ENCODE results near the gene TMEM81. TPM values are rescaled to one million over a fixed set of nuclear protein-coding genes. Genes with fewer than 3 reads are reported as not detected.

The TMEM81 gene
- total RNA-seq, 1 donor from 2014 or later: 3.3 TPM

DNA sequence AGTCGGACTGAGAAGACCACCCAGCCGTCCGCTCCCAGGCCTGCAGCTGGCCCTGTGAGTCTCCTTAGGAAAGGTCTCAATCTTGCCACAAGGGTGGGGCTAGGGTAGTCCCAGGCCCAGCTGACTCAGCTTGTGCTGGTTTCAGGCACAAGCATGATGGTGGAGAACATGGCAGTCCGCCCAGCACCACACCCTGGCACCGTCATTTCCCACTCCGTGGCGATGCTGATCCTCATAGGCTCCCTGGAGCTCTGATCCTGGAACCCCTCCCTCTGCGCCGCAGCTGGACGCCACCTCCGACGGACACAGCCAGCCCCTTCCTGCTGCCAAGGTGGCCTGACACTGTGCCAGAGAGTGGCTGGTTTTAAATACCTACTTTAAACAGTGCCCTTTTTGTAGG lies 10.7 kb downstream of the TMEM81 start:
- intact Hi-C loops (cut with micrococcal nuclease): no loop called here
- DNase-seq (ENCODE audit: low spot score): no peak
- no peaks in the 10 kb centered on the region for H3K4me1 Mint-ChIP-seq (ENCODE audit: low read depth)
- no peak overlapping the region for H3K4me3 Mint-ChIP-seq (ENCODE audit: low read depth)
- no peaks in the 10 kb centered on the region for H3K27me3 Mint-ChIP-seq (ENCODE audit: low read depth)
- H3K27ac Mint-ChIP-seq: no peak overlapping the region
- no peaks in the 10 kb centered on the region for H3K36me3 Mint-ChIP-seq (ENCODE audit: low read depth)
- no peaks in the 10 kb centered on the region for H3K9me3 Mint-ChIP-seq

- Mint-ChIP-seq H3K27ac (no peak overlapping the region), H3K4me3 (ENCODE audit: low read depth) (no peak overlapping the region), H3K9me3 (no peaks in the 10 kb centered on the region), H3K36me3 (ENCODE audit: low read depth) (no peaks in the 10 kb centered on the region), H3K4me1 (ENCODE audit: low read depth) (no peaks in the 10 kb centered on the region), H3K27me3 (ENCODE audit: low read depth) (no peaks in the 10 kb centered on the region)
- intact Hi-C loops (cut with micrococcal nuclease): no loop called here
- DNase-seq (ENCODE audit: low spot score): no peak
Measured at GRCh38 chr1:205072881-205073280, 11.4 kb downstream of the TMEM81 start.

DNA sequence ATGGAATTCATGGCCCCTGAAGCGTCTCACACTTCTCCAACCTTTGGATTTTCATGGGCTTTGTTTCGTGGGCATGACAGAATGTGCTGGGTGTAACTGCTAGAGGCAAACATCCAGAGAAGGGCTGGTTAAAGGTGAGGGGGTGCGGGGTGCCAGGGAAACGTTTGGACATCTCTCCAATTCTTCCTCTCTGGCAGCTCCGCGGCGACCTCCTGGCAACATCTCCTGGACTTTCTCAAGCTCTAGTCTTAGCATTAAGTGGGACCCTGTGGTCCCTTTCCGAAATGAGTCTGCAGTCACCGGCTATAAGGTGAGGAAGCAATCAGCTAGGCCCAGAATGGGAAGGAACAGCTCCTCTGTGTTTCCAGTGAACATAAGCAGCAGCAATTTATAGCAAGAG lies 12.0 kb downstream of the TMEM81 start:
- intact Hi-C loops (cut with micrococcal nuclease): no loop called here

DNA sequence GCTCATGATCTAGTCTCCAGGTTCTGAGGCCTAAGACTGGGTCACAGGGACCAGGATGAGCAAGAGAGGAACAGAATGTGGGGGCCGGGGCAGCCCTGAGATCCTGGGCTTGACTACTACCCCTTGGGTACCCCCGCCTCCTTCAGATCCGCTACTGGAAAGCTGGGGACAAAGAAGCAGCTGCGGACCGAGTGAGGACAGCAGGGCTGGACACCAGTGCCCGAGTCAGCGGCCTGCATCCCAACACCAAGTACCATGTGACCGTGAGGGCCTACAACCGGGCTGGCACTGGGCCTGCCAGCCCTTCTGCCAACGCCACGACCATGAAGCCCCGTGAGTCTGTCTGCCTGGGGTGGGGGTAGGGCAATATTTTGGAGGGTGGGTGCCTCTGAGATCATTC lies 12.5 kb downstream of the TMEM81 start:
- Mint-ChIP-seq H3K27ac (no peak overlapping the region), H3K9me3 (no peaks in the 10 kb centered on the region), H3K4me3 (ENCODE audit: low read depth) (no peak overlapping the region), H3K27me3 (ENCODE audit: low read depth) (no peaks in the 10 kb centered on the region), H3K4me1 (ENCODE audit: low read depth) (no peaks in the 10 kb centered on the region), H3K36me3 (ENCODE audit: low read depth) (no peaks in the 10 kb centered on the region)
- intact Hi-C loops (cut with micrococcal nuclease): no loop called here
- no peak for DNase-seq (ENCODE audit: low spot score)

More for the DNA sequence above, 12.0 kb downstream of the TMEM81 start:
- Mint-ChIP-seq H3K9me3 (no peaks in the 10 kb centered on the region), H3K27me3 (ENCODE audit: low read depth) (no peaks in the 10 kb centered on the region), H3K27ac (no peak overlapping the region), H3K4me3 (ENCODE audit: low read depth) (no peak overlapping the region), H3K4me1 (ENCODE audit: low read depth) (no peaks in the 10 kb centered on the region), H3K36me3 (ENCODE audit: low read depth) (no peaks in the 10 kb centered on the region)
- no peak for DNase-seq (ENCODE audit: low spot score)

DNA sequence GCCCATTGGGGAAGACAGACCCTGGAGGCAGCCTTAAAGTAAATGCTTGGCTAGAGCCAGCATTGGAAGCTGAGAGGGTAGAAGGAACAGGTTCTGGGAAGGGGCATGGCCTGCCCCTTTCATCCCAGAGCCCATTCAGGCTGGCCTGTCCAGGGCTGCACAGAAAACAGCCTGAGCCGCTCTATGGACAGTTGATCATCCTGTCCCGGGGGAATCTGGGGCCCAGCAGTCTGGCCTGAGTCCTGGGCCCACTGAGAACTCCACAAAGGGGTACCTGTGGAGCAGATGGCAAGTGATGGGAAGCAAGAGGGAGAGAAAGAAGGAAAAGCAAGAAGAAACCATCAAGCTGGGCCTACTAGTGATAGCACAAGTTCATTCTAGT lies 13.2 kb downstream of the TMEM81 start:
- no peaks in the 10 kb centered on the region for H3K4me1 Mint-ChIP-seq (ENCODE audit: low read depth)
- intact Hi-C loops (cut with micrococcal nuclease): no loop called here
- no peak overlapping the region for H3K4me3 Mint-ChIP-seq (ENCODE audit: low read depth)
- no peak overlapping the region for H3K27ac Mint-ChIP-seq
- no peaks in the 10 kb centered on the region for H3K36me3 Mint-ChIP-seq (ENCODE audit: low read depth)
- no peaks in the 10 kb centered on the region for H3K27me3 Mint-ChIP-seq (ENCODE audit: low read depth)
- DNase-seq (ENCODE audit: low spot score): no peak
- H3K9me3 Mint-ChIP-seq: no peaks in the 10 kb centered on the region

DNA sequence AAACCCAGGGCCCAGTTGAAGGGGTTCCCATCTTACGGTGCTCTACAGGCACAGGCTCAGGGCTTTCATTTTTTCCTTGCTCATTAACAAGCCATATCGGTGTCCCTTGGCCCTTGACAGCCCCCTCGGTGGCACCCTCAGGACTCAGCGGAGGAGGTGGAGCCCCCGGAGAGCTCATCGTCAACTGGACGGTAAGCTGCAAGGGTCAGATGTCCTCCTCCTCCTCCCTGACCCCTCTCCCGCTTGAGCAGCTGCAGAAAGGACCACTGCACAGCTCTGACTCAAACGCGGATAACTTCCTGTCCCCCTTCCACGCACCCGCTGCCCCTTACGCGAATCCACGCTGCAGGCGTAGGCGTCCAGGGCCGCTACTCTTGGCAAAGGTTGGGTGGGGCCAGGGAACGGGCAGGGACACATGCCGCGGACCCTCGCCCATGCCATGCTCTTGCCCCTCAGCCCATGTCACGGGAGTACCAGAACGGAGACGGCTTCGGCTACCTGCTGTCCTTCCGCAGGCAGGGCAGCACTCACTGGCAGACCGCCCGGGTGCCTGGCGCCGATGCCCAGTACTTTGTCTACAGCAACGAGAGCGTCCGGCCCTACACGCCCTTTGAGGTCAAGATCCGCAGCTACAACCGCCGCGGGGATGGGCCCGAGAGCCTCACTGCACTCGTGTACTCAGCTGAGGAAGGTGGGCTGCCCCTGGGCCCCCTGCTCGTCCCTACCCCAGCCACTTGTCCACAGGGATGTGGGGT lies 14.7 kb downstream of the TMEM81 start:
- no peaks in the 10 kb centered on the region for H3K4me1 Mint-ChIP-seq (ENCODE audit: low read depth)
- no peaks in the 10 kb centered on the region for H3K9me3 Mint-ChIP-seq
- intact Hi-C loops (cut with micrococcal nuclease): no loop called here

DNA sequence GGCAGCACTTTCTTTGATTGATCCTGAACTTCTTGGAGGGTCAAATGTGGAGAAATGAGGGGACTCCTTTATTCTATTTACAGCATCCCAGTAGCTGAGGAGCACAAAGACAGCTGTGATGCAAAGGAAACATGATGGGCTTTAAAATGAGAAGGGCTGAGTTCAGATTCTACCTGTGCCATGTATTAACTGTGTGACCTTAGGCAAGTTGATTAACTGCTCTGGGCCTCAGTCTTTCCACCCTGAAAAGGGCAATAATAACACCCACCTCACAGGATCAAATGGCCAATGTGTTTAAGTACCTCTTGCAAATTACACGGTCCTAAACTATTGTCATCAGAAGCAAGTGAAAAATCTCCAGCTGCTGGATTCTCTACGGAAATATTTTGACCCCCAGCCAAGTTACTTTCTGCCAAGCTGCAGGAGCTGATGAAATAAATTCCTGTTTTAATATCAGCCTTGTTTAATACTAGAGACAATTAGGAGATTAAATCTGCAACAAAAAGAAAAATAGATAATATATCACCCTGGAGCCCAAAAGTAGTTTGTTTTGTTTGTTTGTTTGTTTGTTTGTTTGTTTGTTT lies 15.7 kb downstream of the TMEM81 start:
- Mint-ChIP-seq H3K4me1 (ENCODE audit: low read depth) (no peaks in the 10 kb centered on the region), H3K9me3 (no peaks in the 10 kb centered on the region), H3K27ac (no peak overlapping the region), H3K4me3 (ENCODE audit: low read depth) (no peak overlapping the region), H3K36me3 (ENCODE audit: low read depth) (no peaks in the 10 kb centered on the region), H3K27me3 (ENCODE audit: low read depth) (no peaks in the 10 kb centered on the region)
- intact Hi-C loops (cut with micrococcal nuclease): no loop called here
- no peak for DNase-seq (ENCODE audit: low spot score)

More for the DNA sequence above, 14.7 kb downstream of the TMEM81 start:
- no peaks in the 10 kb centered on the region for H3K27me3 Mint-ChIP-seq (ENCODE audit: low read depth)
- DNase-seq (ENCODE audit: low spot score): no peak
- no peak overlapping the region for H3K27ac Mint-ChIP-seq
- H3K4me3 Mint-ChIP-seq (ENCODE audit: low read depth): no peak overlapping the region
- H3K36me3 Mint-ChIP-seq (ENCODE audit: low read depth): no peaks in the 10 kb centered on the region

- no peaks in the 10 kb centered on the region for H3K4me1 Mint-ChIP-seq (ENCODE audit: low read depth)
- no peaks in the 10 kb centered on the region for H3K27me3 Mint-ChIP-seq (ENCODE audit: low read depth)
- H3K27ac Mint-ChIP-seq: no peak overlapping the region
- no peak overlapping the region for H3K4me3 Mint-ChIP-seq (ENCODE audit: low read depth)
- no peak for DNase-seq (ENCODE audit: low spot score)
- H3K36me3 Mint-ChIP-seq (ENCODE audit: low read depth): no peaks in the 10 kb centered on the region
- no peaks in the 10 kb centered on the region for H3K9me3 Mint-ChIP-seq
- intact Hi-C loops (cut with micrococcal nuclease): no loop called here
Measured at GRCh38 chr1:205068001-205068400, 16.3 kb downstream of the TMEM81 start.

GRCh38 chr1:205067031-205067430 lies 17.2 kb downstream of the TMEM81 start:
- no peaks in the 10 kb centered on the region for H3K36me3 Mint-ChIP-seq (ENCODE audit: low read depth)
- intact Hi-C loops (cut with micrococcal nuclease): no loop called here
- DNase-seq (ENCODE audit: low spot score): no peak
- H3K27me3 Mint-ChIP-seq (ENCODE audit: low read depth): no peaks in the 10 kb centered on the region
- H3K4me3 Mint-ChIP-seq (ENCODE audit: low read depth): no peak overlapping the region
- no peaks in the 10 kb centered on the region for H3K9me3 Mint-ChIP-seq
- H3K27ac Mint-ChIP-seq: no peak overlapping the region
- H3K4me1 Mint-ChIP-seq (ENCODE audit: low read depth): no peaks in the 10 kb centered on the region

GRCh38 chr1:205066141-205066818 lies 18.0 kb downstream of the TMEM81 start:
- intact Hi-C loops (cut with micrococcal nuclease): no loop called here
- Mint-ChIP-seq H3K9me3 (no peaks in the 10 kb centered on the region), H3K4me1 (ENCODE audit: low read depth) (no peaks in the 10 kb centered on the region), H3K27ac (no peak overlapping the region), H3K4me3 (ENCODE audit: low read depth) (no peak overlapping the region), H3K36me3 (ENCODE audit: low read depth) (no peaks in the 10 kb centered on the region), H3K27me3 (ENCODE audit: low read depth) (no peaks in the 10 kb centered on the region)
- DNase-seq (ENCODE audit: low spot score): no peak

DNA sequence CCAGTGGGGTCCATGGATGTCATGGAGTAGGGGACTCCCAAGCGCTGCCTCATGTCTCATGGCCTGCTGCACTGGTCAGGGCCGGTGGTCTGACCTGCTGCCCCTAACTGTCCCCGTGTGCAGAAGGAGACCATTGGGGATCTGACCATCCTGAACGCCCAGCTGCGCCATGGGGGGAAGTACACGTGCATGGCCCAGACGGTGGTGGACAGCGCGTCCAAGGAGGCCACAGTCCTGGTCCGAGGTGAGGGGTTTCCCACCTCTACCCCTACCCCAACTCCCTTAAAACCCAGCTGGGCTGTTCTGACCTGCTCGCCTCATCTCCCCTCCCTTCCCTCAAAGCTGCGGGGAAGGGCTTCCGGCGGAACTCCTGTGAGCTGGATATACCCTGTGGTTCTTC lies 18.6 kb downstream of the TMEM81 start:
- no peaks in the 10 kb centered on the region for H3K27me3 Mint-ChIP-seq (ENCODE audit: low read depth)
- no peak overlapping the region for H3K4me3 Mint-ChIP-seq (ENCODE audit: low read depth)
- H3K9me3 Mint-ChIP-seq: no peaks in the 10 kb centered on the region
- H3K4me1 Mint-ChIP-seq (ENCODE audit: low read depth): no peaks in the 10 kb centered on the region
- no peak overlapping the region for H3K27ac Mint-ChIP-seq
- no peaks in the 10 kb centered on the region for H3K36me3 Mint-ChIP-seq (ENCODE audit: low read depth)
- no peak for DNase-seq (ENCODE audit: low spot score)
- intact Hi-C loops (cut with micrococcal nuclease): no loop called here

DNA sequence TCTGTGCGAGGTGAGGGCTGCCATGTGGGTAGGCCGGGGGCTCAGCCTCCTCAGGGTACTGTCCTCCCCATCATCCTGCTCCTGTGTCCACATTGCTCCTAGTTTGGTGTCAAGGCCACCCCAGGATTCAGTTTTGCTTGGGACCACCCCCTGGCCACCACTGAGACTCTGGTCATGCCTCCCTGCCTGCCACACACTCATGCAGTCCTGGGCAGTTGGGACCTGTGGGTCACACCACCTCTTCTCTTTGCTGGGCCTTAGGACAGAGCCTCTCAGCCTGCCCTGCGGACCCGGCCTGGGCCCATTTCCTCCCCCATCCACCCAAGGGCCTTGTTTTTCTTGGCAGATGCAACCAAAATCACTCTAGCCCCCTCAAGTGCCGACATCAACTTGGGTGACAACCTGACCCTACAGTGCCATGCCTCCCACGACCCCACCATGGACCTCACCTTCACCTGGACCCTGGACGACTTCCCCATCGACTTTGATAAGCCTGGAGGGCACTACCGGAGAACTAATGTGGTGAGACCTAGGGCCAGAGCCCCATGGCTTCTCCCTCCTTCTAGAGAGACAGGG lies 19.4 kb downstream of the TMEM81 start:
- H3K4me3 Mint-ChIP-seq (ENCODE audit: low read depth): no peak overlapping the region
- no peaks in the 10 kb centered on the region for H3K9me3 Mint-ChIP-seq
- intact Hi-C loops (cut with micrococcal nuclease): no loop called here
- H3K27me3 Mint-ChIP-seq (ENCODE audit: low read depth): no peaks in the 10 kb centered on the region
- no peaks in the 10 kb centered on the region for H3K36me3 Mint-ChIP-seq (ENCODE audit: low read depth)
- no peak overlapping the region for H3K27ac Mint-ChIP-seq
- DNase-seq (ENCODE audit: low spot score): no peak
- no peaks in the 10 kb centered on the region for H3K4me1 Mint-ChIP-seq (ENCODE audit: low read depth)

DNA sequence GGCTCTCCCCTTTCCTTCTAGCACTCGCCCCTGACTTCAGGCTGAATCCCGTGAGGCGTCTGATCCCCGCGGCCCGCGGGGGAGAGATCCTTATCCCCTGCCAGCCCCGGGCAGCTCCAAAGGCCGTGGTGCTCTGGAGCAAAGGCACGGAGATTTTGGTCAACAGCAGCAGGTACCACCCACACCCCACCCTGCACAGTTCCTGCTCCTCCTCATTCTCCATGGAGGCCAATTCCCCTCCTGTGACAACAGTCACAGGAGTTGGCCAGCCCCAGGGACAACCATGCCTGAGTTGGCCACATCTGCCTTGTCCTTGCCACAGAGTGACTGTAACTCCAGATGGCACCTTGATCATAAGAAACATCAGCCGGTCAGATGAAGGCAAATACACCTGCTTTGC lies 20.0 kb downstream of the TMEM81 start:
- no peak for DNase-seq (ENCODE audit: low spot score)
- no peaks in the 10 kb centered on the region for H3K27me3 Mint-ChIP-seq (ENCODE audit: low read depth)

More for the DNA sequence above, 20.0 kb downstream of the TMEM81 start:
- Mint-ChIP-seq H3K9me3 (no peaks in the 10 kb centered on the region), H3K4me3 (ENCODE audit: low read depth) (no peak overlapping the region), H3K4me1 (ENCODE audit: low read depth) (no peaks in the 10 kb centered on the region), H3K36me3 (ENCODE audit: low read depth) (no peaks in the 10 kb centered on the region), H3K27ac (no peak overlapping the region)
- intact Hi-C loops (cut with micrococcal nuclease): no loop called here
